Measurements from ENCODE around the gene ABCA4.

DNA sequence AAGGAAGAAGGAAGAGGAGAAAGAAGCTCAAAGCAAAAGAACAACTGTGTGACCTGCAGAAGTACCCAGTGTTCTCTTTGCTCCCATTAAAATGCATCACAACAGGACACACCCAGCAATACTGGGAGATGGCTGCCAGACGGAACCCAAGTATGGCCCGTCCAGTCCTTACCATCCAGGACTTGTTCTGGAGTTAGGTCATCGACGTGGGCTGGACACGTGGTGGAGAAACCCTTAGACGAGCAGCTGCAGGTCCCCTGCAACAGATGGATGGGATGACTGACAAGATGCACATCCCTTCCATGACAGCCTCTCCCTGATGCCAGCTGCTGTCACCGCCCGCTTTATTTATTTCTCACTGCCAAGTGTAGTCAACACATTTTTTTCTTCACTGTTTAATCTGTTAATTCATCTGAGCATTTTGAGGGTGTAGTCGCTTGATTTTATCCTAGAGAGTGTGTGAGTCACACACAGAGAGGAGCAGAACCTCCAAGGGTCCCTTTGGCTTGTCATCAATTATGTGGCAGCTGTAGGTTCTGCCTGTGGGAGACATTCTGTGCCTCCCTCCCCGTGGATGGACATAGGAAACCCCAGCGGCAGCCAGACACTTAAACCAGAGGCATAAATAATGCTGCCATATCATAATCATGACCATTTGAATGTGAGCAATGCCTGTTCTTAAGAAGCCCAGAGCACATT lies 80.9 kb downstream of the ABCA4 start:
- TF ChIP-seq POLR2A (IDR thresholded peaks at IDR 0.05; ENCODE audit: low read length) (no peak), GATA1 (IDR thresholded peaks at IDR 0.05; ENCODE audit: low read depth, low read length) (no peak)
